Left ventricle myocardium superior (tissue), 1 donor: ENCODE data around the gene FGG. TPM values are rescaled to one million over a fixed set of nuclear protein-coding genes. Genes with fewer than 3 reads are reported as not detected.

Experiments used
- ATAC-seq: fragments of 200-7000 bp; cut with Tn5 transposase; one replicate; pipeline ENCODE4 v1.9.1; 2020; ENCODE audit warnings: mild to moderate bottlenecking, moderate library complexity
- DNase-seq: peaks from one replicate; pipeline ENCODE4 v3.0.0-alpha.2; 2020
- intact Hi-C: fragments of 100-400 bp; cut with micrococcal nuclease; formaldehyde crosslinking; loops from one replicate; pipeline ENCODE4 v1.11.0; 2022
- total RNA-seq: library from RNA; stranded (reverse); fragmentation: NEBNext Ultra II Directional; extraction: Animal tissue kit (Norgen Biotek cat#: 25700); gene quantifications from one replicate; pipeline ENCODE4 v1.2.1, GENCODE V29; 2021
- donor health status: DM: no; HTN: yes; CAD: no; lungs with severe emphysema.

FGG gene
- total RNA-seq, 1 donor from 2014 or later = not detected

DNA sequence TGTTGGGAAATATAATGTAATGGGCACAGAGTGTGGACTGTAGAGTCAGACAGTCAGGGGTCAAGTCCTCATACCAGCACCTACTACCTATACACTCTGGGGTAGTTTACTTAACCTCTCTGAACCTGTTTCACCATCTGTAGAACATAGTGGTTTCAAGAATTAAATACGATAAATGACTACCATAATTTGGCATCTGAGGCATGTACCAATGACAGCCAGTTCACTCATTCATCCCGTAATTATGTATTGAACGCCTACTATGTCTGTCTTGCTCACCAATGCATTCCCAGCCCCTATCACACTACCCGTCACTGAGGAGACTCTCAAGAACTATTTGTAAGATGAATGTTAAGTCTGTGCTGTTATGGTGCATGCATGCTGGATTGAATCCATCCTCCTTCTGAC is 51.6 kb downstream of the FGG start:
- DNase-seq (no peak), ATAC-seq (no peak)
- intact Hi-C loops = no loop called here

DNA sequence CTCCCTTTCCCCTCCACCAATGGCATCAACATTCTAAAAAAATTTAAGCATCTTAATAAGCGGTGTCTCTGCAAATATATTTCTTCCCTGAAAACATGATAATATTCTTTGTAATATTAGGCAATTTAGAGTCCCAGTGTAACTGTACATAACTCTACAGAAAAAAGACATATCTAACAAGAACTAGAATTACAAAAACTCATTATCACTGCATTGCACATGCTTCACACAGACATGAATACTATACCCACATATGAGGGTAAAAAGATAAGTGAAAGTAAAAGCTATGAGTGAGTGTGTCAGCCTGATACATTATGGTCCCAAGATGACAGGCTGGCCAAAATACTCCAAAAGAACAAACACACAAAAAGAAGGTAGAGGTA is 52.0 kb downstream of the FGG start:
- ATAC-seq (no peak), DNase-seq (no peak)
- intact Hi-C loops = no loop called here

DNA sequence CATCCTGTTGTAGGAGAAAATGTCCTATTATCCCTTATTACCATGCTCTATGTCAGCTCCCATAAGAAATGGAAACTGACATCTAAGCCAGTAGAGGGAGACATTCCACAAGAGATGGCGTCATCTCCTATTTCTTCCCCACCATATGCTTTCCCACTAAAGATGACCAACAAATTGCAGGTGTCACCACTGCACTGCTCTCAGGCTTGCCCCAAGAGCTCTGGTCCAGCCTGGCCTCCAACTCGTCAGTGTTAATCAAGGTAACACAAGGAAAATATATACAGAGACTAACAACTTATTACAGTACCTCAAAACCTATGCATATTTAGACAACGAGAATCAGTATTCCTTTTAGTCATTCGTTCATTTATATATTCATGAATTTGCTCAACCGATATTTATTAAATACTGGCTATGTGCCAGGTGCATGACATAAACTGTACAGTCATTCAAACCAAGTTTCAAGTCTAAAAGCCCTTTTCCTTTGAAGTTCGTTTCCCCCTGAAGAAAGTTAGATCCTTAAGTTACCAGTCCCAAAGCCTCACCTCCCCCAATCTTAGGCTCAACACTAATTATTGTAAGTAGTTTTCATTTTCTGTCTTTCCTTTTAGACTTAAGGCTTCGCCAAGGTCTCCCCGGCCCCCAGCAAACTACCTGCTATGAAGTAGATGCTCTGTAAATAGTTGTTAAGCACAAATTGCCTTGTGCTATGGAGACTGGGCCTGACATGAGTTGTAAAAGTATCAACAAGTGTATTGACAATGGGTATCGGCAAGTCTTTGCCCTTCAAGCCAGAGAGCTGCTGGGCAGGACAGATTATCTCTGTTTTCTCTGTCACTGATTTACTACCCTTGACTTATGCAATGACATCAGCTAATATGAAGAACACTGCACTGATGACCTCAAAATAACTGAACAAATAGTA is 52.7 kb downstream of the FGG start:
- ATAC-seq (no peak), DNase-seq (no peak)
- intact Hi-C loops = loop anchor here (10.0 kb wide), 1 partner anchor 815 kb away; the partner anchor contains the start of gene MAP9

DNA sequence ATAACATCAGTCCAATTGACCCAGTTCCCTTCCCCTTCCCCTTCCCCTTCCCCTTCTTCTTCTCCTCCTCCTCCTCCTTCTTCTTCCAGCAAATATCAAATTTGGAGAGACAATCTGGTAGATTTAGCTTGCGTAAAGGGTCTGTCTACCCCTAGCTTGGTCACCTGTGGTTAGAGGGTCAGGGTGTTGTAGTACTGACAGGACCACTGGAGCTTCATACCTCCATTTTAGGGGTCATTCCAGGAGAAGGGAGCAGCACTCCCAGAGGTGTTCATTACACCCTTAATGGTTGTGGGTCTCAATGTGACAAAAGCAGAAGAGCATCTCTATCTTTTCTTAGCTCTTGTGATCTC is 53.3 kb downstream of the FGG start:
- no peak for ATAC-seq
- intact Hi-C loops = loop anchor here (10.0 kb wide), 1 partner anchor 816 kb away; the partner anchor contains the start of gene MAP9

More for the DNA sequence above, 53.3 kb downstream of the FGG start:
- DNase-seq = no peak

Other genes starting within 250 kb of the FGG start
- not detected for gene DCHS2, start 120.9 kb downstream of the FGG start, total RNA-seq
- 37.0 TPM for gene PLRG1, start 62.3 kb downstream of the FGG start, total RNA-seq
- not detected for gene FGB, start 49.6 kb downstream of the FGG start, total RNA-seq
- not detected for gene FGA, start 21.9 kb downstream of the FGG start, total RNA-seq
- 0.27 TPM for gene LRAT, start 131.3 kb upstream of the FGG start, total RNA-seq
- not detected for gene RBM46, start 168.6 kb upstream of the FGG start, total RNA-seq